ENCODE measurements around the gene ISL2. TPM values are rescaled to one million over a fixed set of nuclear protein-coding genes. Genes with fewer than 3 reads are reported as not detected.
A peak's percentile ranks its signal among the peaks of the same experiment; 100 is the strongest.

The ISL2 gene
- total RNA-seq, 1 donor: not detected

DNA sequence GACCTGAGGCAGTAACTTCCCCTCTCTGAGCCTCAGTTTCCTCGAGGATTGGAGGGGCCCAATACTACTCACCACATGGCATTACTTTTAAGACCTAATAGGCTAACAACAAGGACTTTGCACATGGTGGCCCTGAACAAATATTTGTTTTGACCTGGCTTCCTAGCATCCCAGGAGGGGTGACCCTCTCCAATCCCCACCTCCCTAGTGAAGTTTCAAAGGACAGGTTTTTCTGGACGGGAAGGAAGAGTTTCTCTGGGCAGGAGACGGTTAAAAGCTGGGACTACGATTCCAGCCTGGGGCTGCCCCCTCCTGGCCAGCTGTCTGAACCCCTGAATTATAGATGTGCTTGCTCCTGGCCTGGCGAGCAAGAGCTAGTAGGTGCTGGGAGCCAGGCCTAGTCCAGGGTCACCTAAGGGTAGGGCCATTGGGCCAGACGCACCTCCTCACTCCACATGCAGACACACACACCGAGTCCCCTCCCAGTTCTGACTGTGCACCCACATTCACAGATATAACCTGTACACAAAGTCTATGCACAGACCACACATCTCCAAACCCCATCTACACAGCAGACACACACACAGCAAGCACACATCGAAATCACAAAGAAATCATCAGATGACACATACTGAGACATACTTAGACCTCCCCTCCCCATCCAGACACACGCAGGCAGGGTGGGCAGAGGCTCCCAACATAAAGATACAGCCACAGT, 2.7 kb upstream of the ISL2 start:
- TF ChIP-seq, protein P1, sequence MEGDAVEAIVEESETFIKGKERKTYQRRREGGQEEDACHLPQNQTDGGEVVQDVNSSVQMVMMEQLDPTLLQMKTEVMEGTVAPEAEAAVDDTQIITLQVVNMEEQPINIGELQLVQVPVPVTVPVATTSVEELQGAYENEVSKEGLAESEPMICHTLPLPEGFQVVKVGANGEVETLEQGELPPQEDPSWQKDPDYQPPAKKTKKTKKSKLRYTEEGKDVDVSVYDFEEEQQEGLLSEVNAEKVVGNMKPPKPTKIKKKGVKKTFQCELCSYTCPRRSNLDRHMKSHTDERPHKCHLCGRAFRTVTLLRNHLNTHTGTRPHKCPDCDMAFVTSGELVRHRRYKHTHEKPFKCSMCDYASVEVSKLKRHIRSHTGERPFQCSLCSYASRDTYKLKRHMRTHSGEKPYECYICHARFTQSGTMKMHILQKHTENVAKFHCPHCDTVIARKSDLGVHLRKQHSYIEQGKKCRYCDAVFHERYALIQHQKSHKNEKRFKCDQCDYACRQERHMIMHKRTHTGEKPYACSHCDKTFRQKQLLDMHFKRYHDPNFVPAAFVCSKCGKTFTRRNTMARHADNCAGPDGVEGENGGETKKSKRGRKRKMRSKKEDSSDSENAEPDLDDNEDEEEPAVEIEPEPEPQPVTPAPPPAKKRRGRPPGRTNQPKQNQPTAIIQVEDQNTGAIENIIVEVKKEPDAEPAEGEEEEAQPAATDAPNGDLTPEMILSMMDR (IDR thresholded peaks at IDR 0.05; ENCODE audit: insufficient read depth, low read depth, low read length): peak; percentile 40
- DNase-seq (ENCODE audit: low read depth): peak; percentile 18
- H3K4me3 ChIP-seq (ENCODE audit: low read depth, low read length): no peak overlapping the region

DNA sequence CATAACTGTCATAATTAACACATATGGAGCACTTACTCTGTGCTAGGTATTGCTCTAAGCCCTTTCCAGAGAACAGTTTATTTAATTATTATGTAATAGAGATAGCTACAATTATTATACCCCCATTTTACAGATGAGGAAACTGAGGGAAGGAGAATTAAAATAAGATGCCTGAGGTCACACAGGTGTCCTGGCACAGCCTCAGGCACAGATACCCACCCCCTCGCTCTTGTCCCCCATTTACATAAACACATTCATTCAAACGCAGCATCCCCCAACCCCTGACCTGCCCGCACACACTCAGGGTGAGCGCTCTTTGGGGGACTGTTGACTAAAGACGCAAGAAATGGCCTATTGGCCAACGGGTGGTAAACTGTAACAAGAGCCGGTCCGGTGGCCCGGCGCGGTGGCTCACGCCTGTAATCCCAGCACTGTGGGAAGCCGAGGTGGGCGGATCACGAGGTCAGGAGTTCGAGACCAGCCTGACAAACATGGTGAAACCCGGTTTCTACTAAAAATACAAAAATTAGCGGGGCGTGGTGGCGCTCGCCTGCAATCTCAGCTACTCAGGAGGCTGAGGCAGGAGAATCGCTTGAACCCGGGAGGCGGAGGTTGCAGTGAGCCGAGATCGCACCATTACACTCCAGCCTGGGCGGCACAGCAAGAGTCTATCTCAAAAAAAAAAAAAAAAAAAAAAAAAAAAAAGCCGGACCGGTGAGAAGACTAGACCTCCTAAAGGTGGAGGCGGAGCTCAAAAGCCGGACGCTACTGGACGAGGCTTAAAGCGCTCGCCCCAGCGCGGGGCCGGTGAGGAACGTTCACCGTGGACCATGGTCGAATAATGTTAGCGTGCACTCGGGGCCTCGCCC, 1.9 kb upstream of the ISL2 start:
- DNase-seq (ENCODE audit: low read depth): no peak
- H3K4me3 ChIP-seq (ENCODE audit: low read depth, low read length): no peak overlapping the region
- TF ChIP-seq, protein P1 (IDR thresholded peaks at IDR 0.05; ENCODE audit: insufficient read depth, low read depth, low read length): no peak

DNA sequence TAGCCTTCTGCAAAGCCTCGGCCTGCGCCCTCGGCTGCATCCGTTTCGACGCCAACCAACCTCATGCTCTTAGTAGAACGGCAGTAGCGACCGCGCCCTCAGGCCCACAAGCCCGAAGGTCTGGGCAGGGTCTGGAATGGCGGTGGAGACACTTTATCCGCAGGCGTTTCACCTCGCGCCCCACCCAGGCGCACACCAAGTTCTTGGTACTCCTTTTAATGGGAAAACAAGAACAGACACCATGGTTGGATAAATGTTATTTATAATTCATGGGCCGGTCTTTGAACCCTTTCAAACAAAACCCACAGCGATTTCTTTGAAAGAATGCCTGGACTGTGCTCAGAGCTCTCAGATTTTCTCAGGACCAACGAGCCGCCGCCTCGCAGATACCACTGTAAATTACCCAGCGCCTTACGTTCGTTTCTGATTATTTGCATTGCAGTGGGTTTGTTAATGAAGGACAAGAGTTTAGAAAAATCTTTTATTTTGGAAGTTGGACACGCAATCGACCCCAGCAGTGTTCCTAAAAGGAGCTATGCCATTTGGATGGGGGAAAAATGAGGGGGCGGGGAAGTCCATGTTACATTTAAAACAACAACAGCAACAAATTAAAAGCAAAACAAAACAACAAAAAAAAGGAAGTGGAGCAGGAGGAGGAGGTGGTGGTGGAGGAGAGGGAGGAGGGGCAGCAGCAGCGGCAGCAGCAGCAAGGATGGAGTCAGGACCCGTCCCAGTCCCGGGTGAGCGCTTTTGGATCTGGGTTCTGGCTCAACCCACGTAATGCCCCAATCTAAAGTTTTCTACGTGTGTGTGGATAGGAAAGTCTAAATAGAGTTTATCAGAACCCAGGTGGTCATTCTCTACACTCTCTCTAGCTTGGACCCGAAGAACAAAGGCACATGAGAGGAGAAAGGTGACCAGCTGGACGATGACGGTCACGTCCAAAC, 993 bp upstream of the ISL2 start:
- H3K4me3 ChIP-seq (ENCODE audit: low read depth, low read length): peak overlapping the region; percentile 48
- DNase-seq (ENCODE audit: low read depth): peak; percentile 13
- TF ChIP-seq, protein P1 (IDR thresholded peaks at IDR 0.05; ENCODE audit: insufficient read depth, low read depth, low read length): no peak

DNA sequence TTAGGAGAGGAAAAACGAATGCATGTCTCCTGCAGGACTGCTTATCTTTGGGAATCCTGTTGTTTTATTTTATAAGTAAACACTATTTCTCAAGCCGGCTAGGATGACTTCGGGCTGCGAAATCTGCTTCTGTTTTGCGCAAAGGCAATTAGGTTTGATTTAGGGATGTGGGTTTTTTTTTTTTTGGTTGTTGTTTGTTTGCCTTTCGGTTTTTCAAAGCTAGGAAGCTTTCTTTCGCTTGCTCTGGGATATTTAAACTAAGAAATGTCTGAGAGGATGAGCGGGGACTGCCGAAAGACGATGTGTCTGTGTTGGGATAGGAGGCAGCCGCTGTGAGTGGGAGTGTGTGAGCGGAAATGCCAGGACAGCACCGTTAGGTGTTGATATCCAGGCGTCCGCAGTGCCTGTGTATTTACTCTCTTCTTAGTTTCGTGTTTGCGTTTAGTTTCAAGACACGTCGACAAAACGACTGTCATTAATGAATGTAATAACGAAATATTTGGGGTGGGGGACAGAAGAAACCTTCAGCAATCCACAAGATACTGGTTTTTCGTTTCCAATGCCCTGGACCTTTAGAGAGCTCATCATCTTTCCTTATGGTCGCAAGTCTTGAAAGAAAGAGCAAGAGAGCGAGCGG, 604 bp downstream of the ISL2 start:
- TF ChIP-seq, protein P1 (IDR thresholded peaks at IDR 0.05; ENCODE audit: insufficient read depth, low read depth, low read length): no peak
- peak; percentile 66 for DNase-seq (ENCODE audit: low read depth)
- peak overlapping the region; percentile 48 for H3K4me3 ChIP-seq (ENCODE audit: low read depth, low read length)

DNA sequence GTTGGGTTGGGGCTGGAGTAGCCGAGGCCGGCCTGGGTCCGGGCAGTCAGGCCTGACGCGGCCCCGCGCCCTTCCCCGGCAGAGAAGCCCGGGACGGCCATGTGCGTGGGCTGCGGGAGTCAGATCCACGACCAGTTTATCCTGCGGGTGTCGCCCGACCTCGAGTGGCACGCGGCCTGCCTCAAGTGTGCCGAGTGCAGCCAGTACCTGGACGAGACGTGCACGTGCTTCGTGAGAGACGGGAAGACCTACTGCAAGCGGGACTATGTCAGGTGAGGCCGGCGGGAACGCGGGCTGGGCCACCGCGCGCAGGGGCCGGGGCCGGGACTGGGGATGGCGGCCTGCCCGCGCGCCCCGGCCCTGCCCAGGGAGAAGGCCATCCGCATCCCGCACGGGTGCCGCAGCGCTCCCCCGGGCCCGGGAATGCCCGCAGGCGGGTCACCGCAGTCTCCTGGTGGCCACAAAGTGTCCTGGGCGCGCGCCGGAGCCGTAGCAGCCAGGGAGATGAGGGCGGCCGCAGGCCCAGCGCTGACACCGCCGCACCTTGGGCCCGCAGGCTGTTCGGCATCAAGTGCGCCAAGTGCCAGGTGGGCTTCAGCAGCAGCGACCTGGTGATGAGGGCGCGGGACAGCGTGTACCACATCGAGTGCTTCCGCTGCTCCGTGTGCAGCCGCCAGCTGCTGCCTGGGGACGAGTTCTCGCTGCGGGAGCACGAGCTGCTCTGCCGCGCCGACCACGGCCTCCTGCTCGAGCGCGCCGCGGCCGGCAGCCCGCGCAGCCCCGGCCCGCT, 1.3 kb downstream of the ISL2 start:
- DNase-seq (ENCODE audit: low read depth): no peak
- TF ChIP-seq, protein P1 (IDR thresholded peaks at IDR 0.05; ENCODE audit: insufficient read depth, low read depth, low read length): no peak
- H3K4me3 ChIP-seq (ENCODE audit: low read depth, low read length): peak overlapping the region; percentile 48

All from fibroblast of villous mesenchyme (primary cell).